HG02798 (cell line): ENCODE measurements around the gene DBN1.
A peak's percentile ranks its signal among the peaks of the same experiment; 100 is the strongest.

ENCODE experiments used
- ATAC-seq: cut with Tn5 transposase; IDR thresholded peaks from one replicate; pipeline ENCODE4 v1.9.1; 2021; ENCODE audit warnings: mild to moderate bottlenecking; ENCODE audit not compliant: unreplicated experiment, poor library complexity

The DBN1 gene

DNA sequence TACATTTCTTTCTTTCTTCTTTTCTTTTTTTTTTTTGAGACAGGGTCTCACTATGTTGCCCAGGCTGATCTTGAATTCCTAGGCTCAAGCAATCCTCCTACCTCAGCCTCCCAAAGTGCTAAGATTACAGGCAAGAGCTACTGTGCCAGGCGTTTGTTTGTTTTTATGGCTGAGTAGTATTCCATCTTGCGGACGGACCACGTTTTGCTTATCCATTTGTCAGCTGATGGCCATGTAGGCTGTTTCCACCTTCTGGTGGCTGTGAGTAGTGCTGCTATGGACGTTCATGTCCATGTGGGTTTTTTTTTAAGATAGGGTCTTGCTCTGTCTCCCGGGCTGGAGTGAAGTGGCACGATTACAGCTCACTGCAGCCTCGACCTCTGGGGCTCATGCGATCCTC lies 33.7 kb upstream of the DBN1 start:
- ATAC-seq = no peak

GRCh38 chr5:177505075-177505474 lies 31.6 kb upstream of the DBN1 start:
- ATAC-seq = no peak

DNA sequence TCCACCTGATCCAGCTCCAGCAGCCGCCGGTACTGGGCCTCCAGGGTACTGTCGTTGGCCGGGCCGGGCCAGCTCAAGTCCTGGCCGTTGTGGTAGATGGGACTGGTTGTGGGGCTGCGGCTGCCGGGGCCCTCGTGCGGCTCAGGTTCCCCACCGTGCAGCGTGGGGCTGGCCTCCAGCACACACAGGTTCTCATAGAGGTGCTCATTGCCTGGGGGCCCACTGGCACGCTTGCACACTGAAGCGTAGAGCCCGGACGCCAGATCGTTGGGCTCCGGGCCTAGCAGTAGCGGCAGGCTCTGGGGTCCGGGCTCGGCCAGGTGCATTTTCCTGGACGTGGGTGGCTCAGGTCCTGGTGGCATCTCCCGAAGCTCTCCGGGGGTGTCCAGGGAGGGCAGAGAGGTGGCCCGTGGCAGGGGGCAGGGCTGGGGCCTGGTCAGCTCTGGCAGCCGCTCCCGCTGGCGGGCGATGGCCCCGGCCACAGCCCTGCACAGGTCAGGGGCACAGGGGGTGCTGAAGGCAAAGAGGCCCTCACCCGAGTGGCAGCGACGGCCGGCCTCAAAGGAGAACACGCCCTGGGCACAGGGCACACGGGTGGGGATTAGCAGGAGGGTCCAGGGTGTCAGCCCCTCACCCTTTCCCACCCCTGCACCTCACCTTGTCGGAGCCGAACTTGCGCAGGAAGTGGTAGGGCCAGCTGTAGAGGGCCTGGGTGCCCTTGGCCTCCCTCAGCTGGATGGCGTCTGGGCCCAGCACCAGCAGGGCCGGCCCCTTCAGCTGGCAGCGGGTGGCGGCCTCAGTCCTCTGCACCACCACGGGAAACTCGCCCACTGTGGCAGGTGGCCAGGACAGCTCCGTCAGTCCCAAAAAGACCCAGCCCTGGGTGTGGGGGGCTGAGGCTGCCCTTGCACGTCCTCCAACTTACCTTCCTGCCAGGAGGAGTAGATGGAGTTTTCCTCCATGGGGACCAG lies 30.9 kb upstream of the DBN1 start:
- no peak for ATAC-seq

- ATAC-seq = no peak
These were observed 30.1 kb upstream of the DBN1 start for GRCh38 chr5:177503351-177504085.

- ATAC-seq = no peak
These were observed 29.5 kb upstream of the DBN1 start for GRCh38 chr5:177502886-177503285.

GRCh38 chr5:177501874-177502678 lies 28.6 kb upstream of the DBN1 start:
- no peak for ATAC-seq

GRCh38 chr5:177500685-177501522 lies 27.5 kb upstream of the DBN1 start:
- ATAC-seq = peak; percentile 21

DNA sequence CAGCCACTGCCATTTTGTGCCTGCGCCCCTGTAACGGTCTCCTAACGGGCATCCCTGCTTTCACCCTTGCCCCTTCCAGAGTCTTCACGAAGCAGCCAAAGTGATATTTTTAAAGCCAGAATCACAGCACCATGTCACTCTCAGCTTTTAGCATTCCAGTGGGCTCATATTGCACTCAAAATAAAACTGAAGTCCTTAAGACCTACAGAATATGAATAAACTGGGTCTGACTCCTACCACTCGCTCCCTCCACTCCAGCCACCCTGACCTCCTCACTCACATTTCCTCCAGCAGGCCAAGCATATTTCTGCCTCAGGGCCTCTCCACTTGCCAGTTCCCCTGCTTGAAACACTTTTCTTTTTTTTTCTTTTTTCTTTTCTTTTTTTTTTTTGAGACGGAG lies 26.4 kb upstream of the DBN1 start:
- no peak for ATAC-seq

DNA sequence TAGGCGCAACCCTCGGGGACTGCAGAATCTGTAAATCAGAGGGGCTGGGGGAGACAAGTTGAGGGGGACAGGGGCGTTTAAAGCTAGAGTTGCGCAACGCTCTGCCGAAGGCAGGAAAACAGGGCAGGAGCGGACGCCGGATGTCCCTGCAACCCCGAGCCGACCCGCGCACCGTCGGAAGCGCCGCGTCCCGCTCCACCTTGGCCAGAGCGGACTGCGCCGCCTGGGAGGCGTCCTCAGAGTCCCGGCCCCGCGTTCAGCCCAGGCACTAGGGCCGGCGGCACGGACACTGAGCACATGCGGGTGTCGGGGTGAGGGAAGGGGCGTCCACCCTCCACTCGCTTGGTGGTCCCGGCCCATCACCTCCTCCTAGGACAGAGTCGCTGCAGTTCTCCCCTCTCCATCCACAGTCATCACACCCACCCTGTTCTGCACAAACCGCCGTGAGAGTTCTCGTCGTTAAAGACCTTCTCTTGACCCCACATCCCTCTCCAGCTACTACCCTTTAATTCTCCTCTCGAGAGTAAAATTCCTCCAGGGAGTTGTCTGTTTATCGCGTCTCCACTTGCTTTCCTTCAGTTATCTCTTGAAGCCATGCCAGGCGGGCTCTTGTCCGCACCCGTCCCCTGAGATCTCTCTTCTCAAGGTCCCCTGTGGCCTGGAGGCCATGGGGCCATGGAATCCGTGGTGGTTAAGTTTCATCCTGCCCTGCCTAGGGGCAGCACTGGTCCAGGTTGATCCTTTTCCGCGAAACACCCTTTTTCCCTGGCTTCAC lies 24.8 kb upstream of the DBN1 start:
- ATAC-seq = no peak

- ATAC-seq = peak; percentile 80
These were observed 24.0 kb upstream of the DBN1 start, which contains the start of gene PDLIM7 for GRCh38 chr5:177497292-177498012. Gene PDLIM7 (minus strand): TSS chr5:177497604. CDS start chr5:177496512, 1,092 bp downstream.

DNA sequence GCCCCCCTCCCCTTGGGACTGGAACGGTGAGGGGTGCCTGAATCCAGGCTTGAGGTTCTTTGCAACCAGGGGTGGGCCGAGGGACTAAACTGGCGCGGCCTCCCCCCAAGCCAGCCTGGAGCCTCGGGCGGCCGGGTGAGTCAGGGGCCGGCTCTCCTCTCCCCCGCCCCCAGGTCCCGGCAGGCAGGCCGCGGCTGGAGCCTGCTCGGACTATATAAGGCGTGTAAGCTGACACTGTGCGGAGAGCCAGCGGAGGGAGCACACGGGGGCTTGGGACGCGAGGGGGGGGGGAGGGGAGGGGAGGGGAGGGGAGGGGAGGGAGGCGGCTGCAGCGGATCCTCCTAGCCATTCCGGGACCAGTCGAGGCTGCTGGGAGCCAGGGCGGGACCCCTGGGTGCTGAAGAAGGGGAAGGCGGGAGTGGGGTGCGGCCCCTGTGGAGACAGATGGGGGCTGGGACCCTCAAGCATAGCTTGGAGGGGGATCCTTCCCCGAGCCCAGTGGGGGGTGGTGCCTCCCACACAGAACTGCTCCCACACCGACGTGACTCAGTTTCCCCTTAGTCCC lies 23.4 kb upstream of the DBN1 start:
- ATAC-seq = no peak

GRCh38 chr5:177496070-177496726 lies 22.8 kb upstream of the DBN1 start:
- no peak for ATAC-seq

DNA sequence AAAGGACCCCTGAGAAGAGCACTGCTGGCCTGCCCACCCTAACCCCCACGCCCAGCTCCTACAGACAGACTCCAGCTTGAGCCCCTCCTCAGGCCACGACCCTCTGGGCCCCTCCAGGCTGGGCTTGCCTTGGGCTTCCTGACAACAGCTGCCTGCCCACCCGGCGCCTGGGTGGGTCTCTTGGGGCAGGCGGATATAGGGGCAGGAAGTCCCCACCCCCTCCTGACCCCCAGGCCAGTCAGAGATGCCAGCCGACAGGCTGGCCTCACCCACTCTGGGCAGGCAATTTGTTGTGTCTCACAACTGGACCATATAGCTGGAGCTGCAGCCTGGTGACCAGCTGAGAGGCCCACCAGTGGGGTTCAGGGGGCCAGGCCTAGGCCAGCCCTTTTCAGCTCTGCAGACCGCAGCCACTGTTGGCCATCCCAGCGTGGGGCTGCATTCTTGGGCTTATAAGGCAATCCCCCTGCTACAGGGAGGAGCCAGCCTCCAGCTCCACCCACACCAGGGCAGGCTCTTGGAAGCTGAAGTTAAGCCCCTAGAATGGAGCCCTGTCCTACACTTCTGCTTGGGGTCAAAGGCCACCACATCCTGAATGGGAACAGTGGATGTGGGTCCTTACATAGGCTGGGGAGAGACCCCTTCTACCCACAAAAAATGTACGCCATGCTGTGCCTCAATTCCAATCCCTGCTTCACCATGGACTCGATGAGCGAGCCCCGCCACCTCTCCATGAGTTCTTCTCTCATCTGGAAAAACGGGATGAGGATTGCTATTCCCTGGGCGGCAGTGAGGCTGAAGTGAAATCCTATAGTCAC lies 22.0 kb upstream of the DBN1 start:
- ATAC-seq = no peak

GRCh38 chr5:177494346-177495195 lies 21.1 kb upstream of the DBN1 start:
- ATAC-seq = no peak

- ATAC-seq = no peak
These were observed 20.4 kb upstream of the DBN1 start for GRCh38 chr5:177493795-177494345.
